IgD-negative memory B cell (primary cell): ENCODE data around the gene SNRNP27. TPM values are rescaled to one million over a fixed set of nuclear protein-coding genes. Genes with fewer than 3 reads are reported as not detected.

Experiments
- H3K27ac Mint-ChIP-seq, 3 donors: one replicate each; pipeline ENCODE4 v1.8.0; 2020 to 2022; ENCODE audit warnings: mild to moderate bottlenecking in 3 of 3, mixed read lengths in 3 of 3, moderate library complexity in 1 of 3
- H3K27me3 Mint-ChIP-seq: one replicate; pipeline ENCODE4 v1.8.0; 2021; ENCODE audit warnings: mixed read lengths
- H3K36me3 Mint-ChIP-seq: one replicate; pipeline ENCODE4 v1.8.0; 2020; ENCODE audit warnings: mild to moderate bottlenecking, mixed read lengths
- H3K4me1 Mint-ChIP-seq, 3 donors: one replicate each; pipeline ENCODE4 v1.8.0; 2020 to 2022; ENCODE audit warnings: mixed read lengths in 3 of 3, mild to moderate bottlenecking in 1 of 3
- H3K4me3 Mint-ChIP-seq, 4 donors: one replicate each; pipeline ENCODE4 v1.8.0; 2020 to 2022; ENCODE audit warnings: mild to moderate bottlenecking in 4 of 4, mixed read lengths in 4 of 4, moderate library complexity in 3 of 4
- H3K9me3 Mint-ChIP-seq, 3 donors: one replicate each; pipeline ENCODE4 v1.8.0; 2020 to 2021; ENCODE audit warnings: mixed read lengths in 3 of 3, mild to moderate bottlenecking in 1 of 3
- polyA plus RNA-seq: library from polyadenylated mRNA; unstranded; fragments of 300-500 nt; fragmentation: Illumina TruSeq; gene quantifications from one replicate; pipeline ENCODE4 v1.2.3, GENCODE V29; 2021

The SNRNP27 gene
- polyA plus RNA-seq, 1 donor from 2014 or later: 79.0 TPM

DNA sequence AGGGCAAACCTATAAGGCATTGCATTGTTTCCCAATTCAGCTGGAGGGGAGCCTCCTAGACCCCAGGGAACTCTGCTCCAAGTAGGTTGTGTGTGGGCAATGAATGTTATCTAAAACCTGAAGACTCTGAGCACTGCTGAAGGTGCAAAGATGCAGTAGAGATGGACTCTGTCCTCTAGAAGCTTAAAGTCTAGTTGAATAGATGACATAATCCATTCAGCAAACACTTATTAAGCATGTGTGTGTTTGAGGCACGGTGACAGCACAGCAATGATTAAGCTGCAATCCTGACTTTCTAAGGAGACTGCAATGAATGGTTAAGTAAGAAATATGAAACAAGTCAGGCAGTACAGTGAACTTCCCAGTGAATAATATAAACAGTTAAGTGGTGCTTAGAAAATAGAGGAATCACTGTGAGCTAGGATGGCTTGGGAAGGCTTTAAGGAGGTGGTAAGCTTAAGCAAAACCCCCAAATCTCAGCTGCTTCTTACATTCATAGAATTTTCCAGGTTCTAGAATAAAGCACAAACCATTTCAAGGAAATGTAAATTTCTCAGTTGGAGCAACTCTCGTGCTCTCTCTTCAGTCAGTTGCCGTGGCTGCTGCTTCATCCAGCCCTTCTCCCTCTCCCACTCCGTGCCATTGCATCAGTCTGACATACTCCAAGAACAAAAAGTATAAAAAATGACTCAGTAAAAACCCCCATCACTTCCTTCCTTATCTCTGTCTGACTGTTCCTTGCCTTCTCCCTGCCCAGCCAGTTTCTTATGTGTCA lies 40.3 kb downstream of the SNRNP27 start:
- peaks cover 2% of the 10 kb centered on the region for H3K36me3 Mint-ChIP-seq

GRCh38 chr2:69934614-69934908 lies 40.8 kb downstream of the SNRNP27 start:
- Mint-ChIP-seq H3K27me3 (no peaks in the 10 kb centered on the region), H3K4me1 (peaks cover 0 to 8% (median 5%) of the 10 kb centered on the region in 3 donors), H3K27ac (peak overlapping the region in 1 of 3 donors; percentile 62), H3K36me3 (peaks cover 3% of the 10 kb centered on the region), H3K4me3 (no peak overlapping the region), H3K9me3 (no peaks in the 10 kb centered on the region)

More for the DNA sequence above, 40.3 kb downstream of the SNRNP27 start:
- Mint-ChIP-seq H3K9me3 (no peaks in the 10 kb centered on the region), H3K4me1 (peaks cover 0 to 8% (median 5%) of the 10 kb centered on the region in 3 donors), H3K27ac (peak overlapping the region in 1 of 3 donors; percentile 62), H3K4me3 (no peak overlapping the region), H3K27me3 (no peaks in the 10 kb centered on the region)

GRCh38 chr2:69935011-69935410 lies 41.3 kb downstream of the SNRNP27 start:
- Mint-ChIP-seq H3K27me3 (no peaks in the 10 kb centered on the region), H3K4me3 (no peak overlapping the region), H3K4me1 (peaks cover 0 to 8% (median 5%) of the 10 kb centered on the region in 3 donors), H3K36me3 (peaks cover 6% of the 10 kb centered on the region), H3K9me3 (no peaks in the 10 kb centered on the region), H3K27ac (no peak overlapping the region)

- Mint-ChIP-seq H3K27ac (no peak overlapping the region), H3K36me3 (peaks cover 7% of the 10 kb centered on the region), H3K4me1 (peaks cover 2 to 6% (median 5%) of the 10 kb centered on the region in 3 donors), H3K9me3 (no peaks in the 10 kb centered on the region), H3K27me3 (no peaks in the 10 kb centered on the region), H3K4me3 (peak overlapping the region in 1 of 4 donors; percentile 12)
Observed at GRCh38 chr2:69936906-69937305, 43.1 kb downstream of the SNRNP27 start.

DNA sequence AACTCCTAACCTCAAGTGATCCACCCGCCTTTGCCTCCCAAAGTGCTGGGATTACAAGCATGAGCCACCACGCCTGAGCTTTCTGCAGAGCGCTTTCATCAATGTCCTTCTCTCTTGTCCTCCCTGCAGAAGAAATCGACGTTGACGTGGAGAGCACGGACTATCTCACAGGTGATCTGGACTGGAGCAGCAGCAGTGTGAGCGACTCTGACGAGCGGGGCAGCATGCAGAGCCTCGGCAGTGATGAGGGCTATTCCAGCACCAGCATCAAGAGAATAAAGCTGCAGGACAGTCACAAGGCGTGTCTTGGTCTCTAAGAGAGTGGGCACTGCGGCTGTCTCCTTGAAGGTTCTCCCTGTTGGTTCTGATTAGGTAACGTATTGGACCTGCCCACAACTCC lies 44.2 kb downstream of the SNRNP27 start:
- Mint-ChIP-seq H3K9me3 (no peaks in the 10 kb centered on the region), H3K4me3 (no peak overlapping the region), H3K27ac (no peak overlapping the region), H3K4me1 (peaks cover 1 to 5% (median 2%) of the 10 kb centered on the region in 3 donors), H3K27me3 (no peaks in the 10 kb centered on the region), H3K36me3 (peaks cover 7% of the 10 kb centered on the region)

- H3K4me3 Mint-ChIP-seq: no peak overlapping the region
- H3K27ac Mint-ChIP-seq: peak overlapping the region in 1 of 3 donors; percentile 5
- peaks cover 10% of the 10 kb centered on the region for H3K36me3 Mint-ChIP-seq
- H3K9me3 Mint-ChIP-seq: no peaks in the 10 kb centered on the region
- H3K4me1 Mint-ChIP-seq: peaks cover 0 to 2% (median 0%) of the 10 kb centered on the region in 3 donors
- H3K27me3 Mint-ChIP-seq: no peaks in the 10 kb centered on the region
Observed at GRCh38 chr2:69939722-69940121, 46.0 kb downstream of the SNRNP27 start.

GRCh38 chr2:69940691-69941090 lies 46.9 kb downstream of the SNRNP27 start:
- H3K36me3 Mint-ChIP-seq: peaks cover 10% of the 10 kb centered on the region
- H3K27ac Mint-ChIP-seq: no peak overlapping the region

DNA sequence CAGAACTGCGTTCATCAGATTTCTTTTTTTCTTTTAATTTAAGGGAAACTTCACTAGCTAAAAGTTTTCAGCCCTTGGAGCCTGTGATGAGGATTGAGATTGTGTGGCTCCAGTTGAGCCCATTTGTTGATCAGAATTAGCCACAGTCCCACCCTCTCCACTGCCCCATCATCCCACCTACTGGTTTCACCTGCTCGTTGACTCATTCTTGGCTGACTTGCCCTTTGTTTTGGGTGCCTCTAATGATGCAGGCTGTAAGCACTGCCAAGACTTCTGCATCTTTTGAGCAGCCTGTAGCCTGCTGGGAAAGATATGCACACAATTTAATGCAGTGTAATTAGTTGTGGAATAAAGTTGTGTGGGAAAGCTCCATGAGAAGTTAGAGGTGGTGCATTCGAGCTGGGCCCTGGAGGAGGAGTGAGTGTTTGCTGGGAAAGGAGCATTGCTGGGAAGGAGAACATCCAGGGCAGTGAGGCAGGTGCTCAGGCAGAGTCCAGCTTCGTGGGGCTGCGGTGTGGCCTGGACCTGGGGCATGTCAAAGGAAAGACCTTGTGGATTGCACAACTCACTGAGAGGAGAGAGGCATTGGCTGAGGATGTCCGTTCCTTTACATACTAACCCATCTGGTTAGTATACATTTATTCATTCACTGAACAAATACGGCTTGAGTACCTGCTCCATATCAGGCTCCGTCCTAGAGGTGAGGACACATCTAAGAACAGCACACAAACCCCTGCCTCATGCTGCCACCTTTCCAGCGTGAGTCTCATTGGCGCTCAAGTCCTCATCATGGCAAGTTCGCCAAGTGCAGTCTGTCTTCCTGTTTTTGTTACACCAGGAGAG lies 49.5 kb downstream of the SNRNP27 start:
- no peak overlapping the region for H3K4me3 Mint-ChIP-seq
- no peaks in the 10 kb centered on the region for H3K9me3 Mint-ChIP-seq
- H3K27ac Mint-ChIP-seq: no peak overlapping the region
- peaks cover 7 to 17% (median 8%) of the 10 kb centered on the region in 3 donors for H3K4me1 Mint-ChIP-seq
- no peaks in the 10 kb centered on the region for H3K27me3 Mint-ChIP-seq
- H3K36me3 Mint-ChIP-seq: peaks cover 10% of the 10 kb centered on the region

More at GRCh38 chr2:69940691-69941090, 46.9 kb downstream of the SNRNP27 start:
- Mint-ChIP-seq H3K27me3 (no peaks in the 10 kb centered on the region), H3K4me1 (peaks cover 0 to 7% (median 0%) of the 10 kb centered on the region in 3 donors), H3K9me3 (no peaks in the 10 kb centered on the region), H3K4me3 (no peak overlapping the region)

GRCh38 chr2:69943843-69944525 lies 50.2 kb downstream of the SNRNP27 start:
- Mint-ChIP-seq H3K4me1 (peaks cover 7 to 17% (median 8%) of the 10 kb centered on the region in 3 donors), H3K27me3 (peaks cover 1% of the 10 kb centered on the region), H3K36me3 (peaks cover 10% of the 10 kb centered on the region), H3K27ac (no peak overlapping the region), H3K4me3 (no peak overlapping the region), H3K9me3 (no peaks in the 10 kb centered on the region)

DNA sequence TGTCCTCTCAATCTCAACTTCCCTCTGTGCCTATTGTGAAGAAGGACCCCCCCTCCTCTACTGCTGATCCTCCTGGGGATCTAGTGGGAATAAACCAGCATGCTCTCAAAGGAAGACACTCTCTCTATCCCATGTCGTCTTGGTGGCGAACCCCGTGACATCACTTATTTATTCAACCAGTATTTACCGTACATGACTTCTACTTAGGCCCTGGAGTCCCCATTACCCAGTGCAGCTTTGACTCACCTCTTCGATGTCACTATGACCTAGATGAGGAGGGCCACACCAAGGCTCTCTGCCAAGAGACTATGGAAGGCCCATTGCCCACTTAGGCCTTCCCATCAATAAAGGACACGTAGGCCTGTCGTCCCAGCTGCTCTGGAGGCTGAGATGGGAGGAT lies 51.0 kb downstream of the SNRNP27 start:
- peaks cover 7 to 18% (median 8%) of the 10 kb centered on the region in 3 donors for H3K4me1 Mint-ChIP-seq
- H3K4me3 Mint-ChIP-seq: peak overlapping the region in 1 of 4 donors; percentile 25
- H3K27me3 Mint-ChIP-seq: peaks cover 3% of the 10 kb centered on the region
- no peak overlapping the region for H3K27ac Mint-ChIP-seq
- no peaks in the 10 kb centered on the region for H3K9me3 Mint-ChIP-seq
- peaks cover 8% of the 10 kb centered on the region for H3K36me3 Mint-ChIP-seq

- H3K4me1 Mint-ChIP-seq: peaks cover 7 to 18% (median 8%) of the 10 kb centered on the region in 3 donors
- no peak overlapping the region for H3K27ac Mint-ChIP-seq
- H3K4me3 Mint-ChIP-seq: no peak overlapping the region
- H3K27me3 Mint-ChIP-seq: peaks cover 3% of the 10 kb centered on the region
- peaks cover 7% of the 10 kb centered on the region for H3K36me3 Mint-ChIP-seq
- H3K9me3 Mint-ChIP-seq: no peaks in the 10 kb centered on the region
Observed at GRCh38 chr2:69945441-69945840, 51.7 kb downstream of the SNRNP27 start.

DNA sequence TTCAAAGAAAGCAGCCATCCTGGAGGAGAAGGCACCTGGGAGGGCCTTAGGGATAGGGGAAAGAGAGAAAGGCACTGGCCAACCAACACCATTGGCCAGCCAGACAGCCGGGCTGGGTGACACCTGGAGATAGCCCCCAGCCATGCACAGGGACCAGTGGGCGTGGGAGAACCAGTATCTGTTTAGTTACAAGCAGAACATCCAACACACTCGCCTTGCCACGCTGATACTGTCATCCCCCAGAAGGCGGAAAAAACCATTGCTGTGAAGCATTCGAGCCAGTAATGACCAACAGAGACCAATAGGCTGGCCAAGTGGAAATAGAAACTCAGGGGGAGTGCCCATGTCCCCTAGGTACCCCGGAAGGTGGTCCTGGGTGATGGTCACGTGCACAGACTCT lies 52.2 kb downstream of the SNRNP27 start:
- H3K27ac Mint-ChIP-seq: no peak overlapping the region
- H3K36me3 Mint-ChIP-seq: peaks cover 7% of the 10 kb centered on the region
- H3K4me1 Mint-ChIP-seq: peaks cover 7 to 16% (median 8%) of the 10 kb centered on the region in 3 donors
- H3K9me3 Mint-ChIP-seq: no peaks in the 10 kb centered on the region
- no peak overlapping the region for H3K4me3 Mint-ChIP-seq
- H3K27me3 Mint-ChIP-seq: peaks cover 3% of the 10 kb centered on the region

DNA sequence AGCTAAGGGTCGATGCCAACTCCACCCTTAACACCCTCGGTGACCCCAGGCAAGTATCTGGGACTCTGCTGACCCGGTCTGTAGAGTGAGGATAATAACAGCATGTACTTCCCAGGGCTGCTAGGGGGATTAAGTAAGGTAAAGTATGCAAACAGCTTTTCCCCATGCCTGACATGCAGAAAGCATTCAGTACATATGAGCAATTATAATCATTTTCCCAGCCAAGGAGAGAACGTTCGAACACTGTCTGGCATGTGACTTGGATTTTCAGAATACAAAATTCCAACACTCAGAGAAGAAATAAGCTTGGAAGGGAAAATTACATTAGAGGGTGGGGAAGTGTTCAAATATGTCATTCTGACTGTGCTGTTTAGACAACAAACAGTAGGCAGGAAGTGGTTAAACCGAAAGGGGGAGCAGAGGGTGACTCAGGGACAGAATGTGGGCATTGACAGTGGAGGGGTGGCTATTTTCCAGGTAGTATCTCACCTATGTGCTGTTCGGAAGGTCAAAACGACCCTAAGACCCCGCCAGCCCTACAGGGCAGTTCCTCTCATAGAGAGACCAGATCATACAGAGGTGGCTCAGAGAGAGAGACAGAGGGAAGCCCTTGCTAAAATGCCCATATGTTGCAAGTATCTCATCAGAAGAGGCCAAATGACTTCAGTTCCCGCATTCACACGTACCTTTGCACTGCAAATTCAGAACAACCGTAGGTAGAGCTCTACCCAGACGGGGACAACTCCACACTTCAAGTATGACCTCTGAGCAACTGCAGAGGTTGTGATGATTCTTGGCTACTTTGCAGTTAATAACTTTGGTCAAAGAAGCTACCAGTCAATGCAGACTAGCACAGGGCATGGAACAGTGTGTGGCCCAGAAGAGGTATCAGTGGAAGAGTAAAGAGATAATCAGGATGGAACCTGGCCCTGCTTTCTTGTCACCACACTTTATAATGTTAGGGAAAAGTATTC lies 52.9 kb downstream of the SNRNP27 start:
- H3K27ac Mint-ChIP-seq: peak overlapping the region in 1 of 3 donors; percentile 2
- peak overlapping the region in 2 of 4 donors; percentile 69 to 89 for H3K4me3 Mint-ChIP-seq
- peaks cover 7 to 16% (median 8%) of the 10 kb centered on the region in 3 donors for H3K4me1 Mint-ChIP-seq
- no peaks in the 10 kb centered on the region for H3K9me3 Mint-ChIP-seq
- peaks cover 3% of the 10 kb centered on the region for H3K27me3 Mint-ChIP-seq
- H3K36me3 Mint-ChIP-seq: peaks cover 6% of the 10 kb centered on the region
